ENCODE results near the gene ALDH1A3. TPM values are rescaled to one million over a fixed set of nuclear protein-coding genes. Genes with fewer than 3 reads are reported as not detected.

ALDH1A3 gene
- 10 to 100 TPM; 18.6 to 31.6 TPM for total RNA-seq

GRCh38 chr15:100879464-100880138 lies at the start of gene ALDH1A3:
ALDH1A3 (plus strand) TSS chr15:100879831; CDS start chr15:100879908, 77 bp downstream.

GRCh38 chr15:100918690-100919480 lies 39.3 kb downstream of the ALDH1A3 start, which contains the start of gene LRRK1:
LRRK1 (plus strand) TSS chr15:100919357; CDS start chr15:100924633, 5,276 bp downstream.

Small RNAs within 50 kb of the gene (small RNA-seq; reads per million reads assigned to genes)
- 0 reads per million in 2 donors for gene AC015712.3

Other genes starting within 250 kb of the ALDH1A3 start
- gene LRRK1, start 39.5 kb downstream of the ALDH1A3 start, total RNA-seq: 10 to 100 TPM in 1 of 2 donors, 1 to 10 TPM in 1; 8.6 to 13.7 TPM

All from melanocyte of skin (primary cell).